HG03060 (cell line): Measurements from ENCODE around the gene RMND5B.
"Not testable (repeated sequence)": the region's sequence is repeated elsewhere in the genome, so short reads cannot be mapped to it uniquely, and the experiment has no call there.

Experiments used
- ATAC-seq: cut with Tn5 transposase; IDR thresholded peaks from one replicate; pipeline ENCODE4 v1.9.1; 2021; ENCODE audit warnings: low read depth, moderate number of reproducible peaks; ENCODE audit not compliant: unreplicated experiment

The RMND5B gene, protein sequence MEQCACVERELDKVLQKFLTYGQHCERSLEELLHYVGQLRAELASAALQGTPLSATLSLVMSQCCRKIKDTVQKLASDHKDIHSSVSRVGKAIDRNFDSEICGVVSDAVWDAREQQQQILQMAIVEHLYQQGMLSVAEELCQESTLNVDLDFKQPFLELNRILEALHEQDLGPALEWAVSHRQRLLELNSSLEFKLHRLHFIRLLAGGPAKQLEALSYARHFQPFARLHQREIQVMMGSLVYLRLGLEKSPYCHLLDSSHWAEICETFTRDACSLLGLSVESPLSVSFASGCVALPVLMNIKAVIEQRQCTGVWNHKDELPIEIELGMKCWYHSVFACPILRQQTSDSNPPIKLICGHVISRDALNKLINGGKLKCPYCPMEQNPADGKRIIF

GRCh38 chr5:178130576-178131445 lies at the start of gene RMND5B:
RMND5B (plus strand) TSS chr5:178131014; CDS start chr5:178138120, 7,106 bp downstream.
- ATAC-seq: no peak

DNA sequence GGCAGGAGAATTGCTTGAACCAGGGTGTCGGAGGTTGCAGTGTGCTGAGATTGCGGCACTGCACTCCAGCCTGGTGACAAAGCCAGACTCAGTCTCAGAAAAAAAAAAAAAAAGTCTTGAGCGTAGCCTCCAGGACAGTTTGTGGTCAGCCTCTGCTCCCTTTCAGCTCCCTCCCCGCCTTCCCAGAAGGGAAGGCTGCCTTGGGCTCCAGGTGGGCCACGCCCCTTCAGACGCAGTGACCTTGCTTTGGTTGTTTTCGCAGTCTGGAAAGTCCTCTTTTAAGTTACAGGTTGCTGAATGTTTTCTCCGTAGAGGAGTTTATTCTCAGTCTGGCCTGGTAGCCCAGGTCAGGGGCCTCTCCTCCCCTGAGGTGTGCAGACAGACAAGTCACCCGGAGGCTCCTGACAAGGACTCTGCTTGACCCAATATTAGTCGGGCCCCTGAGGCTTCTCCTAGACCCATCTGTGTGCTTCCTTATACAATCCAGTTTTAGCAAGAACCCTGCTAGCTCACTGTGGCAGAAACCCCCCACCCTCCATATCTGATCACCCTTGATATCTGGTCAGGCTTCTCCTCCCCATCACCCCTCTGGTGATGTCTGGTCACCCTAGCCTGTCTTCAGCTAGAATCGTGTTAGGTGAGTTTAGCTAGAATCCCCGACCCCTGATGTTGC lies 49.1 kb upstream of the RMND5B start:
- no peak for ATAC-seq

DNA sequence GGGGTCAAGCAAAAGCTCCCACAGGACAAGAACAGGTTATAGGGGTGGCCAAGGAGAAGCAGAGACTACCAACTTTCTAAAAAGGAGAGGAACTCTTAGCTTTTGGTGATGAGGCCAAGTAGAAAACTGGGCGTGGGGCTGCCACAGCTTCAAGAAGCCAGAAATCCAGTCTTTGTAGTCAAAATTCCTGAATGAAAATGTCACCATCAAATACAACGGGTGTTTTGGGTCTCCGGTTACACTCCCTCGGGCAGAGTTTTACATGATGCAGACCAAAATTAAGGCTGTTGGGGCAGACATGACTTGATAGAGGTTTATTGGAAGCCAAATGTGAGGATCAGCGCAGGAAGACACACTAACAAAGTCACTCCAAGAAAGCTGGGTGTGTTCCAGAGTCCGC lies 46.9 kb upstream of the RMND5B start:
- no peak for ATAC-seq

DNA sequence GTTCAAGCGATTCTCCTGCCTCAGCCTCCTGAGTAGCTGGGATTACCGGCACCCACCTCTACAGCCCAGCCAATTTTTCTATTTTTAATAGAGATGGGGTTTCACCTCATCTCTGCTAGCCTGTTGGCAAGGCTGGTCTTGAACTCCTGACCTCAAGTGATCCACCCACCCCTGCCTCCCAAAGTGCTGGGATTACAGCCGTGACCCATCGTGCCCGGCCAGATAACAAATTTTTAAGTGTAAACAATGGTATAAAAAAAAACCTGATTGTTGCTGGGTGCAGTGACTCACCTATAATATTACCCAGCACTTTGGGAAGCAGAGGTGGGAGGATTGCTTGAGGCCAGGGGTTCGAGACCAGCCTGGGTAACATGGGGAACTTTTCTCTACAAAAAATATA lies 45.5 kb upstream of the RMND5B start:
- ATAC-seq: no peak

DNA sequence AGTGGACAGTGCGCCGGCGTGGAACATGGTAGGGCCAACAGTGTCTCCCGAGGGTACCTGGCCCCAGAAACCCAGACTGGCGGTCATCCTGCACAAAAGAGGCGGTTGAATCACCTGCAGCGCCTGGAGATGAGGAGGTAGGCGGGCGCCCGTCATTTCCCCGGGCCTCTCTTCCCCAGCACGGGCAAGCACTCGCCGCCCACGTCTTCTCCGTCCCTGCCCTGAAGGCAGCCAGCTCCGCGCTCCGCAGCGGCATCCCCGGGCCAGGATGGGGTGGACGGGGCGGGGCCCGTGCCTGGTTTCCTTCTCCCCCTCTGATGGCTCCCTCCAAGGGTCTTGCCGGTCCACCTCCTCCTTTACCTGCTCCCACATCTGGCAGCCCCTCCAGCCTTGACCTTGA lies 44.5 kb upstream of the RMND5B start:
- ATAC-seq: no peak

DNA sequence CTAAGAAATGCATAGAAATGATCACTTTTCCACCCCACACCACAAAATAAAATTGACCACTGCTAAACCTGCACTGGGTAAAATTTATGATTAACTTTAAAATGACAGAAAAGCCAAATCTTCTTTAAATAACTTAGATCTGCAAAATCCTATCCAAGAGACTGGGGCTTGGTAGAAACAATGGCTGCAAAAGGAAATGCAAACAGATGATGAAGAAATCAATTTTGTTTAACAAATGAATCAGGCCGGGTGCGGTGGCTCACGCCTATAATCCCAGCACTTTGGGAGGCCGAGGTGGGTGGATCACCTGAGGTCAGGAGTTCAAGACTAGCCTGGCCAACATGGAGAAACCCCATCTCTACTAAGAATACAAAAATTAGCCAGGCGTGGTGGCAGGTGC lies 43.6 kb upstream of the RMND5B start:
- not testable (repeated sequence) for ATAC-seq

DNA sequence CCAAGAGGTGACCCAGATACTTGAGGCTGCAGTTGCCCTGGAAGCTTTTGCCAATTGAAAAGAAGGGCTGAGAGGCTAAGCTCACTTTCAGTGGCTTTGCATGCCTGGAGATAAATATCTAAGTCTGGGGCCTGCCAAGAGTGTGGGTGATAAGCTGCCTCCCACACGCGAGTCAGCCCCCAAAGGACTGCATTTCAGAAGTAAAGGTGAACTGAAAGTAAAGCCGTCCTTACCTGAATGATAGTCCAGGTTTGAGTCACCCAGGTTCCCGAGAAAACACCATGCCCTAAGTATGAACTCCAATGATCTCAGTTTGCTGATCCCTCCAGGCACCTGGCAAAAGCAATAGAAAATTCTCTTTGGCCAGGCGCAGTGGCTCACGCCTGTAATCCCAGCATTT lies 40.0 kb upstream of the RMND5B start:
- no peak for ATAC-seq

DNA sequence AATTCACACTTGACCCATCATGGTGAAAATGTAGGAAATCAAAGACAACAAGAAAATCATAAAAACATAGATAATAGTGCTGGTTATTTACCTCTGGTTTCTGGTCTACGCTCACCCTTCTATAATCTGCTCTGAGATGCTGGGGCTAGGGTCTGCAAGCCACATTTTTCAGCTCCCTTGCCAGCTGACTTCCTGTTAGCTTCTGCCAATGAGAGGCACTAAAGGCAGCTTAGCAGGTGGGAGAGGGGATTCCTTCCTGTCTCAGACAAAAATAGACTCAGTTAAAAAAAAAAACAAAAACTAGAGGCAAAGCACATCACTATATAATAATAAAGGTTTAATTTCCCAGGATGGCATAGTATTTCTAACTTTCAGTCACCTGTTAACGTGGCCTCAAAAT lies 37.7 kb upstream of the RMND5B start:
- ATAC-seq: no peak

DNA sequence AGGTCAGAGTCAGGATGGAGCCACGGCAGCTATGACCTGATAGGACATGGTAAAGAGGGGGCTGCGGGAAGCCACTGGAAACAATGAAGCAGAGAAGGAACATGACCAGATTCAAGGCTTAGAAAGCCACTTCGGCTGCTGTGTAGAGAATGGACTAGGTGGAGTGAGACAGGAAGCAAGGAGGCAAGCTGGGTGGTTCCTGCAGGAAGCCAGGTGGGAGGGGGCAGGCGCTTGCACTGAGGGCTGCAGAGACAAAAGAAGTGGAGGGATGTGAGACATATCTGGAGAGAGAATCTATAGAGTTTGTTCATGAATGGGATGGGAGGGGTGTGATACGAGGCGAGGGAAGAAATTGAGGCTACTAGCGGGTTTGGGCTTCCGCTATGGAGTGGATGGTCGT lies 36.5 kb upstream of the RMND5B start:
- no peak for ATAC-seq

- no peak for ATAC-seq
Observed at GRCh38 chr5:178098685-178099084, 32.1 kb upstream of the RMND5B start.

GRCh38 chr5:178103612-178104011 lies 27.2 kb upstream of the RMND5B start:
- ATAC-seq: no peak

DNA sequence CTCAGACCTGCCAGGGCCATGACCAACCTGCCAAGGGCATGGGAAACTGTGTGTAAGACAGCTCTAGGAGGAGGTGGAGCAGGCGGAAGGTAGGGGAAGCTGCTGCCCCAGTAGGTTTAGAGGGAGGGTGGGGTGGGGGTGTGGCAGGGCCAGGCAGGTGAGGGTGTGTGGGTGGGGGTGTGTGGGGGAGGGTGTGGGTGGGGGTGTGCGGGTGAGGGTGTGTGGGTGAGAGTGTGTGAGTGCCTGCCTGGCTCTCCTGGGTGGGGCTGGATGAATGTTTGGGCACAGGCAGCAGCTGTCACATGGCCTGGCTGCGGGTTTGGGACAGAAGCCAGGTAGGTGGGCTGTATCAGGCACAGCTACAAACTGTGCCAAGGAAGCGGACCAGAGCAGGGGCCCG lies 26.3 kb upstream of the RMND5B start:
- no peak for ATAC-seq

DNA sequence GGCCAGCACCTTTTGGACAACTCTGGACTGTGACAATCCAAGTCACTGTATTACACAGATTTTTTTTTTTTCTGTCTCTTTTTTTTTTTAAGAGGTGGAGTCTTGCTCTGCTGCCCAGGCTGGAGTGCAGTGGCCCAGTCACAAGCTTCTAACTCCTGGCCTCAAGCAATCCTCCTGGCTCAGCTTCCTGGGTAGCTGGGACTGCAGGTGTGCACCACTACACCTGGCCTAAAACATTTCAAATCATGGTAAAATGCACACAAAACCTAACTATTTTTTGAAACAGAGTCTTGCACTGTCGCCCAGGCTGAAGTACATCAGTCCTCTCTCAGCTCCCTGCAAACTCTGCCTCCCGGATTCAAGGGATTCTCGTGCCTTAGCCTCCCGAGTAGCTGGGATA lies 24.7 kb upstream of the RMND5B start:
- ATAC-seq: no peak

DNA sequence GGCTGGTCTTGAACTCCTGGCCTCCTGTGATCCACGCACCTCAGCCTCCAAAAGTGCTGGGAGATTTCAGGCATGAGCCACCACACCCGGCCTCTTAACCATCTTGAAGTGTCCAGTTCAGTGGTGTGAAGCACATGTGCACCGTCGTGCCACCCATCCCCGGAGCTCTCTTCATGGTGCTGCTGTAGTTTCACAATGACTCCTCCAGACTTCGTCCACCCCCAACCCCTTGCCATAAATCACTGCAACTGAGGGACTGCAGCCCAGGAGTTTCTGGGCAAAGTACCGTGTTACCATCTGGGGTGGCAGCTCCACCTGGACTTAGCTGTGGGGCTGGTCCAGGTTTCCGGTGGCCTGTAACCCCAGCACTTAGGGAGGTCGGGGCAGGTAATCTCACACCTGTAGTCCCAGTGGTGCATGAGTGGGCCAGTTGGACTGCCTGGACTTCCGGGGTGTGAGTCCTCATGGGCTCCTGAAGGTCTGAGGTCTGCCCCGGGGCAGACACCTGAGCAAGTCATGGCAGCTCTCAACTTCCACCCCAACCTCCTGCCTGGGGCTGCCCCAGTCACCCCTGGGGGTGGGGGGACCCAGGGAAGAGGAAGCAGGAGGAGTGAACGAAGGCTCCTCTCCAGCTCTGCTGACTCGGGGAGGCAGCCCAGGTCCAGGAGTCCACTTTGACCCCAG lies 24.1 kb upstream of the RMND5B start:
- no peak for ATAC-seq

GRCh38 chr5:178107756-178108310 lies 23.0 kb upstream of the RMND5B start:
- no peak for ATAC-seq

GRCh38 chr5:178108446-178108845 lies 22.4 kb upstream of the RMND5B start:
- ATAC-seq: no peak

DNA sequence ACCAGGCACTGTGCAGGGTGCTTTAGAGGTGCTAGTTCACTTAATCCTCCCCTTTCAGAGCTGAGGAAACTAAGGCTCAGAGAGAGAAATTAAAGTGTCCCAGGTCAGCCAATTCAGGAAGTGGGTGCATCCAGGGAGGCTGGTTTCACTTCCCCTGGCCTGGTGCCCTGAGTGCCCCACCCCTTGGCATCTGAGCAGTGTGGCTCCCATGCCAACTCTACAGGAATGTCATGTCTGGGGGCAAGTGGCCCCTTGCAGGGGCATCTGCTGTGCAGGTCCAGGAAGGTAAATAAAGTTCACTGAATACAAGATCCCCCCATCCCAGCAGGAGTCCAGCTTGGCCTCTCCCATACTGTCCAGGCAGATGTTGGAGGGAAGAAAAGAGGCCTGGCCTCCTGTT lies 21.8 kb upstream of the RMND5B start:
- ATAC-seq: no peak

- no peak for ATAC-seq
Observed at GRCh38 chr5:178110511-178110910, 20.3 kb upstream of the RMND5B start.

DNA sequence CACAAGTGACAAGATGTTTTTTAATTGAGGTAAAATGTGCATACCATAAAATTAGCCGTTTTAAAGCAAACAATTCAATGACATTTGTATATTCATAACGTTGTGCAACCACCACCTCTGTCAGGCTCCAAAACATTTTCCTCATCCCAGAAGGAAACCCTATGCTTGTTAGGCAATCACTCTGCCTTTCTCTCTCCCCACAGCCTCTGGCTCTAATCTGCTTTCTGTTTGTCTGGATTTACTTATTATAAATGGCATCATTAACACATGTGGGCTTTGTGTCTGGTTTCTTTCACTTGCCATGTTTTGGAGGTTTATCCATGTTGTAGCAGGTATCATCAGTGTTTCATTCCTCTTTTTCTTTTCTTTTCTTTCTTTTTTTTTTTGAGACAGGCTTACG lies 18.9 kb upstream of the RMND5B start:
- no peak for ATAC-seq

DNA sequence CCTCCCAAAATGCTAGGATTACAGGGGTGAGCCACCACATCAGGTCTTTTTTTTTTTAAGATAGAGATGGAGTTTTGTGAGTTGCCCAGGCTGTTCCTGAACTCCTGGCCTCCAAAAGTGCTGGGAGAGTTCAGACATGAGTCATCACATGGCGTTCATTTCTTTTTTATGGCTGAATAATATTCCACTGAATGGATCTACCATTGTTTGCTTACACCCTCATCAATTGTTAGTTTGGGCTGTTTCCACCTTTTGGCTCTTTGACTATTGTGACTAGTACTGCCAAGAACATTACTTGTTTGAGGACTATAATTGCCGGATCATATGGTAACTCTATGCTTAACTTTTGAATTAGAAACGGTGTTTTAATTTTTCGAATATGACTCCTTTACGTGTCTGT lies 18.3 kb upstream of the RMND5B start:
- no peak for ATAC-seq
